B cell (primary cell): ENCODE measurements around the gene RUFY3.

ENCODE experiments used
- CTCF ChIP-seq: fragments of 200-600 bp; IDR thresholded peaks from one replicate; pipeline ENCODE4 v1.8.0; 2022; ENCODE audit warnings: antibody characterized with exemption, mild to moderate bottlenecking
- EZH2 ChIP-seq: IDR thresholded peaks from 2 replicates; pipeline ENCODE4 v1.6.1; 2012; ENCODE audit warnings: borderline replicate concordance, low read depth, mild to moderate bottlenecking, moderate library complexity, low read length; ENCODE audit not compliant: insufficient read depth, poor library complexity, severe bottlenecking

- TF ChIP-seq CTCF (no peak), EZH2 (no peak)
These were observed 33.0 kb upstream of the RUFY3 start for GRCh38 chr4:70688795-70689231.
